C4-2B (cell line): ENCODE data around the gene VCAM1.

Experiments used
- CTCF ChIP-seq: fragments of 450-650 bp; conservative IDR thresholded peaks from 2 replicates; pipeline ENCODE4 v1.5.1; 2017; ENCODE audit warnings: mild to moderate bottlenecking
- ZFX ChIP-seq: fragments of 450-650 bp; IDR thresholded peaks from 2 replicates; pipeline ENCODE4 v1.6.1; 2017

DNA sequence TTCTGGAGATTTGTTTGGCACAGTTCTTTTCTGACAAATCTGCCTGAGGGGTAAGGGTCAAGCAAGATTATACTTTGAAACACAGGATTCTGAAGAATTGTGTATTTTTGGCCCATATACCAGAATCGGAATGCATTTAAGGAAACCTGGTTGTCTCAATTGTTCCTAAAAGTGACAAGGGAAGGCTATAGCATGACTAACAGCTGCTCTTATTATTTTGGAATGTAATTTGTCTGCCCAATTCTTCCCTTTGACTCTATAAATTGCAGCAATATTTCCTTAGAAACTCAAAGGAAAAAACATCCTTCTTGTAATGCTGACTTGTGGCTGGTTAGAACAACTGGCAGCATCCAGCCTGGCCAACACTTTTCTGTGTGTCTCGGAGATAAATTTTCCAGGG, 15.8 kb upstream of the VCAM1 start:
- no peak for TF ChIP-seq CTCF
- TF ChIP-seq ZFX: no peak
